Smooth muscle cell (in vitro differentiated cells): Measurements from ENCODE around the gene ABCA13. TPM values are rescaled to one million over a fixed set of nuclear protein-coding genes. Genes with fewer than 3 reads are reported as not detected.

Experiments
- DNase-seq: peaks from one replicate; lab custom pipeline; 2025; ENCODE audit not compliant: unreplicated experiment; lab: John Stamatoyannopoulos, UW
- H2AFZ ChIP-seq: fragments of 200-600 bp; sonication (generic); 2 replicates; pipeline ENCODE4 v1.6.0; 2016; ENCODE audit warnings: antibody characterized with exemption, low read depth, mild to moderate bottlenecking
- H3F3A ChIP-seq: fragments of 200-600 bp; sonication (generic); 2 replicates; pipeline ENCODE4 v1.6.0; 2017; ENCODE audit warnings: antibody characterized with exemption, low read depth
- H3K27ac ChIP-seq: fragments of 200-600 bp; sonication (generic); 2 replicates; pipeline ENCODE4 v1.5.1; 2016; ENCODE audit warnings: low read depth, mild to moderate bottlenecking
- H3K27me3 ChIP-seq: fragments of 200-600 bp; sonication (generic); 2 replicates; pipeline ENCODE4 v1.6.1; 2016; ENCODE audit warnings: low read depth, mild to moderate bottlenecking
- H3K36me3 ChIP-seq: fragments of 200-600 bp; sonication (generic); 2 replicates; pipeline ENCODE4 v1.5.1; 2016; ENCODE audit warnings: low read depth
- H3K4me1 ChIP-seq: fragments of 200-600 bp; sonication (generic); 2 replicates; pipeline ENCODE4 v1.5.1; 2016; ENCODE audit warnings: low read depth
- H3K4me2 ChIP-seq: fragments of 200-600 bp; sonication (generic); 2 replicates; pipeline ENCODE4 v1.6.0; 2016; ENCODE audit warnings: mild to moderate bottlenecking
- H3K4me3 ChIP-seq: fragments of 200-600 bp; sonication (generic); 2 replicates; pipeline ENCODE4 v1.5.1; 2016; ENCODE audit warnings: mild to moderate bottlenecking
- H3K79me2 ChIP-seq: fragments of 200-600 bp; sonication (generic); 2 replicates; pipeline ENCODE4 v1.6.0; 2016; ENCODE audit warnings: low read depth, mild to moderate bottlenecking
- H3K9ac ChIP-seq: fragments of 200-600 bp; sonication (generic); 2 replicates; pipeline ENCODE4 v1.6.0; 2016; ENCODE audit warnings: low read depth
- H3K9me3 ChIP-seq: fragments of 200-600 bp; sonication (generic); replicated peaks from 2 replicates; pipeline ENCODE4 v1.5.1; 2016; ENCODE audit warnings: low read depth
- H4K20me1 ChIP-seq: fragments of 200-600 bp; sonication (generic); 2 replicates; pipeline ENCODE4 v1.6.0; 2016; ENCODE audit warnings: low read depth
- WGBS: methylation state at CpG from one replicate; pipeline ENCODE4 v1.1.7; 2016; ENCODE audit warnings: low lambda C conversion rate; 5-methylcytosine and 5-hydroxymethylcytosine counted together
- polyA plus RNA-seq: library from polyadenylated mRNA; unstranded; fragments of >200 nt; fragmentation: Nextera tagmentation; extraction: Ambion mirVana; gene quantifications from 2 replicates; pipeline ENCODE4 v1.2.1, GENCODE V29; 2016
- total RNA-seq: library from RNA; depleted of rRNA; stranded (reverse); fragments of >200 nt; gene quantifications from 2 replicates; pipeline ENCODE4 v1.2.3, GENCODE V29; 2014
- TF ChIP-seq, protein P1 (sequence below): fragments of 200-600 bp; sonication (generic); IDR thresholded peaks from 2 replicates; pipeline ENCODE4 v1.5.1; 2017; ENCODE audit warnings: borderline replicate concordance, mild to moderate bottlenecking, antibody characterized with exemption; ENCODE audit not compliant: insufficient read depth, poor library complexity, severe bottlenecking

The ABCA13 gene
- total and polyA plus RNA-seq, 2 experiments from 2014 or later, result not detected

DNA sequence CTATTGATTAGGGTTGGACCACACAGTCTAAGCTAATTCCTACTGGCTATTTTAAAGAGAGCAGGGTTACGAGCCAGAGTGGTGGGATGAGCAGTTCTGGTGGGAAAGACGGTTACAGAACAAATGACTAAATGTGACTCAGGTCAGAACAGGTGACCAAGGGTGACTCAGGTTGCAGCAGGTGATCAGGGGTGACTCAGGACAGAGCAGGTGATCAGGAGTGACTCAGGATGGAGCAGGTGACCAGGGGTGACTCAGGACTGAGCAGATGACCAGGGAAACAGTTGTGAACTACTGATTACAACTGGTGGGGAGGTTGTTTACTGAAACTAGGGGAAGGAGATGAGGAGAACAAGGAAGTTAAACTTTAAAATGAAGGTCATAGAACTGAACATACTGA is 366.3 kb downstream of the ABCA13 start:
- Histone ChIP-seq H3K79me2 (no peaks in the 10 kb centered on the region), H3K27ac (peak overlapping the region; percentile 38), H3K4me1 (no peaks in the 10 kb centered on the region), H3K4me3 (no peak overlapping the region), H3K9me3 (no peaks in the 10 kb centered on the region), H3F3A (no peaks in the 10 kb centered on the region), H3K36me3 (no peaks in the 10 kb centered on the region), H3K4me2 (no peak overlapping the region), H4K20me1 (no peaks in the 10 kb centered on the region), H2AFZ (no peak overlapping the region), H3K27me3 (no peaks in the 10 kb centered on the region), H3K9ac (no peak overlapping the region)
- no peak for DNase-seq
- WGBS, result 75% methylated on average over 2 of the region's 2 CpGs
- TF ChIP-seq, protein P1, sequence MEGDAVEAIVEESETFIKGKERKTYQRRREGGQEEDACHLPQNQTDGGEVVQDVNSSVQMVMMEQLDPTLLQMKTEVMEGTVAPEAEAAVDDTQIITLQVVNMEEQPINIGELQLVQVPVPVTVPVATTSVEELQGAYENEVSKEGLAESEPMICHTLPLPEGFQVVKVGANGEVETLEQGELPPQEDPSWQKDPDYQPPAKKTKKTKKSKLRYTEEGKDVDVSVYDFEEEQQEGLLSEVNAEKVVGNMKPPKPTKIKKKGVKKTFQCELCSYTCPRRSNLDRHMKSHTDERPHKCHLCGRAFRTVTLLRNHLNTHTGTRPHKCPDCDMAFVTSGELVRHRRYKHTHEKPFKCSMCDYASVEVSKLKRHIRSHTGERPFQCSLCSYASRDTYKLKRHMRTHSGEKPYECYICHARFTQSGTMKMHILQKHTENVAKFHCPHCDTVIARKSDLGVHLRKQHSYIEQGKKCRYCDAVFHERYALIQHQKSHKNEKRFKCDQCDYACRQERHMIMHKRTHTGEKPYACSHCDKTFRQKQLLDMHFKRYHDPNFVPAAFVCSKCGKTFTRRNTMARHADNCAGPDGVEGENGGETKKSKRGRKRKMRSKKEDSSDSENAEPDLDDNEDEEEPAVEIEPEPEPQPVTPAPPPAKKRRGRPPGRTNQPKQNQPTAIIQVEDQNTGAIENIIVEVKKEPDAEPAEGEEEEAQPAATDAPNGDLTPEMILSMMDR, result no peak

DNA sequence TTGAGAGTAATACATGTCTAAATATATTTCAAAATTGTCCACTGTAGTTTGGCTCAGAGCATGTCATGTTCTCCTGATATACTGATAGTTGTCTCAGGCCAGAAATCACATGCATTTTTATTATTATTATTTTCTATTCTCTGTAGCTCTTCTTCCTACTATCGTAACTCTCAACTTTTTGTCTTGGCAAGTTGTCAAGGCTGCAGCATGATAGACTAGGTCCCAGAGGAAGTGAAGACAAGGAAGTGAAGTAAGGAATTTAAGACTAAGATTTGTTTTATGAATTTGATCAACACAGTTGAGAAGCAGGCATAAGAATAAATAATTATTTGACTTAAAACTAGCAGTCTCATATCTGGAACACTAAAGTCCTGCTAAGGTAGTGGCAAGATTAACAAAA is 369.5 kb downstream of the ABCA13 start:
- Histone ChIP-seq H3F3A (no peaks in the 10 kb centered on the region), H3K27me3 (no peaks in the 10 kb centered on the region), H3K4me2 (no peak overlapping the region), H4K20me1 (no peaks in the 10 kb centered on the region), H2AFZ (no peak overlapping the region), H3K4me3 (no peak overlapping the region), H3K27ac (no peak overlapping the region), H3K36me3 (no peaks in the 10 kb centered on the region), H3K4me1 (no peaks in the 10 kb centered on the region), H3K9me3 (no peaks in the 10 kb centered on the region), H3K79me2 (no peaks in the 10 kb centered on the region), H3K9ac (no peak overlapping the region)
- WGBS, result 97% methylated on average over 1 of the region's 1 CpG
- TF ChIP-seq, protein P1, result no peak
- DNase-seq, result no peak

DNA sequence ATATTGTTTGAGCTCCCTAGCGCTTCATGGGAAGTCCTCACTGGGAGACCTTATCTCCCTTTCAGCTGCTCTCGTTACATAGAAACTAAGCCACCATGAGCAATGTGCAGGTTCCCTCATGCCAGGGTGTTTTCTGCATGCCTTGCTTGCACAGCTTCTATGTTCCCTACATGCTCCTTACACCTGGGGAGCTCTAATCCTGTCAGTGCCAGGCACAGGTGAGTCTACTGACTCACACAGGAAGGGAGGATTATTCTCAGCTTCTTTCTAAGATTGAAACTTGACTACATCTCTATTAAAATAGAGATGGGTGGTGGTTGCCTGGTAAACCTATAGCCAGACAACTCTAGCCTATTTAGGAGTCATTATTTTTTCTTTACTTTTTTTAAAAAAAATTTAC is 377.4 kb downstream of the ABCA13 start:
- H3K4me1 ChIP-seq, result no peaks in the 10 kb centered on the region
- no peaks in the 10 kb centered on the region for H3K9me3 ChIP-seq
- no peak overlapping the region for H2AFZ ChIP-seq
- no peak overlapping the region for H3K4me3 ChIP-seq
- no peaks in the 10 kb centered on the region for H3F3A ChIP-seq
- no peak overlapping the region for H3K4me2 ChIP-seq
- H3K36me3 ChIP-seq, result no peaks in the 10 kb centered on the region
- DNase-seq, result no peak
- peaks cover 4% of the 10 kb centered on the region for H3K27me3 ChIP-seq
- H3K27ac ChIP-seq, result no peak overlapping the region
- H3K9ac ChIP-seq, result no peak overlapping the region
- no peaks in the 10 kb centered on the region for H4K20me1 ChIP-seq
- WGBS, result 88% methylated on average over 2 of the region's 2 CpGs
- TF ChIP-seq, protein P1, result no peak
- H3K79me2 ChIP-seq, result no peaks in the 10 kb centered on the region

DNA sequence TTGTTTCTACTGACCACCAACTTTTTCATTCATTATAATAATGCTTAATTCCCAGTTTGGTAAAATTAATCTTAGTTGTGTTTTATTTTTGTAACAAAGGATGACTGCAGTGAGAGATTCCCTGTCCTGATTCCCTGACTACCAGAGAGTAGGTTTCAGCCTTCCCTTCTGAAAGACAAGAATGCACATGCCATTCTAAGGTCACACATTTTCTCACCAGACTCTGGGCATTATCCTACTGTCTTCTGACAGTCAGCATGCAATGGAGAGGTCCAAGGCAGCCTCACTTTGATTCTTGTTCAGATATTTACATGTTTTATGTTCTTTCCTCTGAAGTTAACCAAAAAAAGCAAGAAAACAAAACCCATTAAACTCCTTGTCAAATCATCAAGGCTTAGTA is 380.4 kb downstream of the ABCA13 start:
- Histone ChIP-seq H3K27me3 (no peaks in the 10 kb centered on the region), H2AFZ (no peak overlapping the region), H3K4me2 (no peak overlapping the region), H3K27ac (no peak overlapping the region), H3F3A (no peaks in the 10 kb centered on the region), H3K79me2 (no peaks in the 10 kb centered on the region), H3K9ac (no peak overlapping the region), H3K4me3 (no peak overlapping the region), H4K20me1 (no peaks in the 10 kb centered on the region), H3K9me3 (no peaks in the 10 kb centered on the region), H3K4me1 (no peaks in the 10 kb centered on the region), H3K36me3 (no peaks in the 10 kb centered on the region)
- DNase-seq, result no peak
- TF ChIP-seq, protein P1, result no peak
